Loucy (cell line): ENCODE data around the gene PACRG.

Experiments used
- H2AFZ ChIP-seq: fragments of 200-600 bp; sonication (generic); 2 replicates; pipeline ENCODE4 v1.6.0; 2016; ENCODE audit warnings: antibody characterized with exemption, mild to moderate bottlenecking, low read length, moderate library complexity
- H3F3A ChIP-seq: fragments of 200-600 bp; 2 replicates; pipeline ENCODE4 v1.6.0; 2016; ENCODE audit warnings: antibody characterized with exemption, low read depth, mild to moderate bottlenecking
- H3K27me3 ChIP-seq: fragments of 200-600 bp; sonication (generic); 2 replicates; pipeline ENCODE4 v1.6.1; 2014; ENCODE audit warnings: low read length, mild to moderate bottlenecking; ENCODE audit not compliant: insufficient read depth, poor library complexity, severe bottlenecking
- H3K36me3 ChIP-seq: fragments of 200-600 bp; sonication (generic); 2 replicates; pipeline ENCODE4 v1.6.1; 2016; ENCODE audit warnings: low read length; ENCODE audit not compliant: insufficient read depth
- H3K4me1 ChIP-seq: fragments of 200-600 bp; sonication (generic); 2 replicates; pipeline ENCODE4 v1.5.1; 2014; ENCODE audit warnings: low read length, mild to moderate bottlenecking; ENCODE audit not compliant: insufficient read depth, poor library complexity, severe bottlenecking
- H3K4me2 ChIP-seq: fragments of 200-600 bp; sonication (generic); 2 replicates; pipeline ENCODE4 v1.6.0; 2014; ENCODE audit warnings: antibody characterized with exemption, low read length, low read depth, mild to moderate bottlenecking; ENCODE audit not compliant: poor library complexity, severe bottlenecking
- H3K4me3 ChIP-seq: fragments of 200-600 bp; sonication (generic); 2 replicates; pipeline ENCODE4 v1.5.1; 2014; ENCODE audit warnings: low read length, mild to moderate bottlenecking, mixed read lengths; ENCODE audit not compliant: poor library complexity, severe bottlenecking
- H3K79me2 ChIP-seq: fragments of 200-600 bp; sonication (generic); 2 replicates; pipeline ENCODE4 v1.6.1; 2014; ENCODE audit warnings: low read length; ENCODE audit not compliant: insufficient read depth
- H3K9ac ChIP-seq: fragments of 200-600 bp; sonication (generic); 2 replicates; pipeline ENCODE4 v1.6.0; 2014; ENCODE audit warnings: mild to moderate bottlenecking, low read depth, low read length, moderate library complexity; ENCODE audit not compliant: poor library complexity, severe bottlenecking
- H3K9me2 ChIP-seq: fragments of 200-600 bp; sonication (generic); replicated peaks from 2 replicates; pipeline ENCODE4 v1.6.1; 2016; ENCODE audit warnings: low read depth, low read length, mixed read lengths
- H3K9me3 ChIP-seq: fragments of 200-600 bp; sonication (generic); 2 replicates; pipeline ENCODE4 v1.6.1; 2014; ENCODE audit warnings: mild to moderate bottlenecking, antibody characterized with exemption, low read length, low read depth; ENCODE audit not compliant: insufficient read depth
- H4K20me1 ChIP-seq: fragments of 200-600 bp; sonication (generic); 2 replicates; pipeline ENCODE4 v1.6.0; 2014; ENCODE audit warnings: antibody characterized with exemption, low read length, mild to moderate bottlenecking; ENCODE audit not compliant: insufficient read depth, poor library complexity, severe bottlenecking
- CTCF ChIP-seq: fragments of 200-600 bp; sonication (generic); conservative IDR thresholded peaks from 2 replicates; pipeline ENCODE4 v1.5.1; 2014; ENCODE audit warnings: mild to moderate bottlenecking, antibody characterized with exemption, low read length
- EZH2phosphoT487 ChIP-seq: fragments of 200-600 bp; IDR thresholded peaks from 2 replicates; pipeline ENCODE4 v1.6.1; 2018; ENCODE audit warnings: antibody characterized with exemption, mild to moderate bottlenecking, moderate library complexity, borderline replicate concordance

Gene PACRG

DNA sequence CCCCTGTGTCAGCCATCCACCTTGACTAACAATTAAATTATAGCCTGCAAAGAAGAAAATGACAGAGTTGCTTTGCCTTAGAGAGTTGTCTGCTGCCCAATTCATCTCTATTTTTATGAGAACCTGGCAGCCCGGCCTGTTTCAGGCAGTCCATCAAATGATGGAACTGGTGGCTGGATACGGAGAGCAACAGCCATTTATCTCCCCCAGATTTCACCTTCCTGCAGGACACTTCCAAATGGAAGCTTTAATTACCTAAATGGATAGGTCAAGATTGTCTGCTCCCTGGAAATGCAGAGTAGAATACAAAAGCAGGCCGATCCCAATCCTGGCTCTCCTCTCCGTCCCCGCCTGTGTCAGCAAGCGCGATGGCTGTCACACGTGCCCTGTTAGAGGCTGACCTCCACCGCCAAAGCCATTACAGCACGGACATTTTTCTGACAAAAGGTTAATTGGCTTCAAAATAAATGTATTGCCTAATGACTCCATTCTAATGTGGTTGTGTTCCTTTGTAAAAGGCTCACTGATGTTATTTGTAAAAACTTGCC, 86.7 kb downstream of the PACRG start:
- Histone ChIP-seq H3K9me3 (no peaks in the 10 kb centered on the region), H2AFZ (no peak overlapping the region), H3K4me1 (no peaks in the 10 kb centered on the region), H3K36me3 (no peaks in the 10 kb centered on the region), H3K79me2 (no peaks in the 10 kb centered on the region), H4K20me1 (no peaks in the 10 kb centered on the region), H3K4me2 (no peak overlapping the region), H3K9ac (no peak overlapping the region), H3K4me3 (no peak overlapping the region), H3F3A (no peaks in the 10 kb centered on the region), H3K27me3 (no peaks in the 10 kb centered on the region), H3K9me2 (no peaks in the 10 kb centered on the region)
- TF ChIP-seq CTCF (no peak), EZH2phosphoT487 (no peak)

DNA sequence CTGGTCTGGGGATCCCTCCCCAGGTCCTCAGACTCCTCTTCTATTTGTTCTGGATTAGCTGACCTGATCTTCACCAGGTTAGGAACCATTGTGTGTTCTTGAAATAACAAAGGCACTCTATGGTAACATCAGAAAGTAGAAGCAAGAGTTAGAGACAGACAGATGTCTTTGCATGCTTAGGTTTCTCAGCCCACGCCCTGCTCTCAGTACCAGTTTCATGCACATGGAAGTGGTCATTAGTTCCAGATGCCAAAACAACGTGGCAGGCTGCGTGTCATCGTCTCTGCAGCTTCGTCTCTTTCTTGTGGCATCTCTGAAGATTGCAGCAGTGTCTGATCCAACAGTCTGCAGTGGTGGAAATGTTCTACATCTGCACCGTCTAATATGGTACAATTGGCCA, 89.4 kb downstream of the PACRG start:
- no peak overlapping the region for H3K9ac ChIP-seq
- no peaks in the 10 kb centered on the region for H3K4me1 ChIP-seq
- no peak overlapping the region for H3K4me2 ChIP-seq
- H3K9me3 ChIP-seq, result no peaks in the 10 kb centered on the region
- no peak overlapping the region for H3K4me3 ChIP-seq
- H2AFZ ChIP-seq, result no peak overlapping the region
- H3K9me2 ChIP-seq, result no peaks in the 10 kb centered on the region
- H4K20me1 ChIP-seq, result no peaks in the 10 kb centered on the region
- H3K27me3 ChIP-seq, result no peaks in the 10 kb centered on the region
- TF ChIP-seq CTCF (no peak), EZH2phosphoT487 (no peak)
- H3F3A ChIP-seq, result no peaks in the 10 kb centered on the region
- no peaks in the 10 kb centered on the region for H3K79me2 ChIP-seq
- no peaks in the 10 kb centered on the region for H3K36me3 ChIP-seq

GRCh38 chr6:162819284-162819683, 91.5 kb downstream of the PACRG start:
- Histone ChIP-seq H3K27me3 (no peaks in the 10 kb centered on the region), H4K20me1 (no peaks in the 10 kb centered on the region), H2AFZ (no peak overlapping the region), H3F3A (no peaks in the 10 kb centered on the region), H3K4me3 (no peak overlapping the region), H3K79me2 (no peaks in the 10 kb centered on the region), H3K9ac (no peak overlapping the region), H3K4me2 (no peak overlapping the region), H3K36me3 (no peaks in the 10 kb centered on the region), H3K9me3 (no peaks in the 10 kb centered on the region), H3K4me1 (no peaks in the 10 kb centered on the region), H3K9me2 (no peaks in the 10 kb centered on the region)
- no peak for TF ChIP-seq CTCF
- TF ChIP-seq EZH2phosphoT487, result no peak
